Adipose tissue (tissue), 3 donors: Measurements from ENCODE around the gene IL10RB. TPM values are rescaled to one million over a fixed set of nuclear protein-coding genes. Genes with fewer than 3 reads are reported as not detected.
"Not testable (repeated sequence)": the region's sequence is repeated elsewhere in the genome, so short reads cannot be mapped to it uniquely, and the experiment has no call there.

Experiments
- H3K27ac ChIP-seq: one replicate; pipeline ENCODE4 v1.5.1; 2013; ENCODE audit warnings: low read depth, low read length
- WGBS, 3 donors: extraction: QIAGEN DNeasy Blood & Tissue Kit; methylation state at CpG; one replicate each; pipeline ENCODE4 v1.1.7; 2013; 5-methylcytosine and 5-hydroxymethylcytosine counted together
- polyA plus RNA-seq, 3 donors: library from polyadenylated mRNA; stranded (reverse); fragments of 200-250 nt; gene quantifications; one replicate each; pipeline ENCODE4 v1.2.3, GENCODE V29; 2013
- donor health status: healthy with polysubstance abuse.
- donor health status: Bipolar disorder and iron deficiency.
- donor health status: healthy.

Gene IL10RB
- polyA plus RNA-seq, 3 donors: 22.2 to 33.3 (median 29.3) TPM

- no peak overlapping the region for H3K27ac ChIP-seq
- 71 to 91% (median 78%) methylated on average over 7 of the region's 7 CpGs for WGBS, 3 donors
Observed at GRCh38 chr21:33238565-33239255, 27.5 kb upstream of the IL10RB start.

- H3K27ac ChIP-seq: not testable (repeated sequence)
Observed at GRCh38 chr21:33239559-33240127, 26.5 kb upstream of the IL10RB start.

GRCh38 chr21:33240404-33240803, 25.8 kb upstream of the IL10RB start:
- H3K27ac ChIP-seq: no peak overlapping the region
- 93 to 97% (median 94%) methylated on average over 2 of the region's 2 CpGs for WGBS, 3 donors

- WGBS, 3 donors: 86 to 95% (median 89%) methylated on average over 2 of the region's 2 CpGs
Observed at GRCh38 chr21:33241846-33242245, 24.3 kb upstream of the IL10RB start.

GRCh38 chr21:33242846-33243245, 23.3 kb upstream of the IL10RB start:
- WGBS, 3 donors: 93 to 100% (median 97%) methylated on average over 8 of the region's 8 CpGs
- not testable (repeated sequence) for H3K27ac ChIP-seq

More at GRCh38 chr21:33241846-33242245, 24.3 kb upstream of the IL10RB start:
- no peak overlapping the region for H3K27ac ChIP-seq

- 53 to 75% (median 54%) methylated on average over 6 of the region's 6 CpGs for WGBS, 3 donors
- no peak overlapping the region for H3K27ac ChIP-seq
Observed at GRCh38 chr21:33244082-33244778, 21.9 kb upstream of the IL10RB start.

- 42 to 92% (median 54%) methylated on average over 2 of the region's 2 CpGs for WGBS, 3 donors
- H3K27ac ChIP-seq: no peak overlapping the region
Observed at GRCh38 chr21:33244779-33245105, 21.4 kb upstream of the IL10RB start.

- H3K27ac ChIP-seq: no peak overlapping the region
- WGBS, 3 donors: 83 to 92% (median 86%) methylated on average over 4 of the region's 4 CpGs
Observed at GRCh38 chr21:33245289-33245918, 20.8 kb upstream of the IL10RB start.

- WGBS, 3 donors: 76 to 93% (median 78%) methylated on average over 5 of the region's 5 CpGs
- no peak overlapping the region for H3K27ac ChIP-seq
Observed at GRCh38 chr21:33246506-33246905, 19.7 kb upstream of the IL10RB start.

- no peak overlapping the region for H3K27ac ChIP-seq
- WGBS, 3 donors: 84 to 94% (median 87%) methylated on average over 7 of the region's 7 CpGs
Observed at GRCh38 chr21:33246963-33247362, 19.2 kb upstream of the IL10RB start.

- WGBS, 3 donors: 39 to 63% (median 42%) methylated on average over 6 of the region's 6 CpGs
Observed at GRCh38 chr21:33247599-33247998, 18.6 kb upstream of the IL10RB start.

GRCh38 chr21:33249331-33250002, 16.7 kb upstream of the IL10RB start:
- H3K27ac ChIP-seq: no peak overlapping the region
- WGBS, 3 donors: 76 to 92% (median 79%) methylated on average over 6 to 7 of the region's 7 CpGs

More at GRCh38 chr21:33247599-33247998, 18.6 kb upstream of the IL10RB start:
- H3K27ac ChIP-seq: no peak overlapping the region

GRCh38 chr21:33251119-33251518, 15.0 kb upstream of the IL10RB start:
- 79 to 90% (median 83%) methylated on average over 2 of the region's 2 CpGs for WGBS, 3 donors

GRCh38 chr21:33253382-33253781, 12.8 kb upstream of the IL10RB start:
- not testable (repeated sequence) for H3K27ac ChIP-seq
- 73 to 91% (median 77%) methylated on average over 6 of the region's 6 CpGs for WGBS, 3 donors

More at GRCh38 chr21:33251119-33251518, 15.0 kb upstream of the IL10RB start:
- H3K27ac ChIP-seq: no peak overlapping the region

GRCh38 chr21:33254766-33255165, 11.4 kb upstream of the IL10RB start:
- 95 to 98% (median 96%) methylated on average over 5 of the region's 5 CpGs for WGBS, 3 donors
- H3K27ac ChIP-seq: no peak overlapping the region

- WGBS, 3 donors: 54 to 75% (median 71%) methylated on average over 1 of the region's 1 CpG
Observed at GRCh38 chr21:33255404-33255803, 10.8 kb upstream of the IL10RB start.

GRCh38 chr21:33256019-33256418, 10.1 kb upstream of the IL10RB start:
- no peak overlapping the region for H3K27ac ChIP-seq
- WGBS, 3 donors: 88 to 93% (median 90%) methylated on average over 6 of the region's 6 CpGs

More at GRCh38 chr21:33255404-33255803, 10.8 kb upstream of the IL10RB start:
- H3K27ac ChIP-seq: no peak overlapping the region

- H3K27ac ChIP-seq: no peak overlapping the region
- WGBS, 3 donors: 87 to 97% (median 90%) methylated on average over 18 of the region's 18 CpGs
Observed at GRCh38 chr21:33257094-33257803, 8.9 kb upstream of the IL10RB start.
